ENCODE data around the gene C1QTNF6. TPM values are rescaled to one million over a fixed set of nuclear protein-coding genes. Genes with fewer than 3 reads are reported as not detected.

Gene C1QTNF6
- total and polyA plus RNA-seq, 2 of the 8 experiments (the other 6 are each of a cell fraction or from before 2014, with no cell fraction given), result 3.1 to 6.5 TPM

DNA sequence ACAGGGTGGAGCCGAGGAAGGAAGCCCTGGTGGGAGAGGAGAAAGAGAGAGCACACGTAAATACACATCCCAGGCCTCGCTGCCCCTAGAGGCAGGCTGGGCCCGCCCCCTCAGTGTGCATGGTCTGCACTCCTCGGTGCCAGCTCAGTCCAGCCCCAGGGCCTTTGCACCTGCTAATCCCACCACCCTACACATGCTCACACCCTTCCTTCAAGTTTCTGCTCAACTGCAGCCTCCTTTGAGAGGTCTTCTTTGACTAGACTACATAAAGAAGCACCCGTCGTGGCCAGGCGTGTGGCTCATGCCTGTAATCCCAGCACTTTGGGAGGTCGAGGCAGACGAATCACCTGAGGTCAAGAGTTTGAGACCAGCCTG, 43.9 kb downstream of the C1QTNF6 start:
- CTCF ChIA-PET (ENCODE audit: partially characterized antibody), result interaction anchor here (1.2 to 2.7 kb wide), 5 partner anchors 13 to 162 kb away, joined by 3 to 8 read pairs (median 4); no protein-coding TSS in a partner anchor

More for the DNA sequence above, 43.9 kb downstream of the C1QTNF6 start:
- H2AK5ac ChIP-seq (ENCODE audit: low read depth, low read length), result no peak overlapping the region
- no peak for TF ChIP-seq SP1 (IDR thresholded peaks at IDR 0.05; ENCODE audit: low read depth, low read length)
- no peak for TF ChIP-seq JUN (IDR thresholded peaks at IDR 0.05; ENCODE audit: low read depth, low read length)
- no peak for TF ChIP-seq SIX5 (IDR thresholded peaks at IDR 0.05; ENCODE audit: low read depth, low read length)
- no peak for TF ChIP-seq BCL11A (IDR thresholded peaks at IDR 0.05; ENCODE audit: low read depth in 2 of 2, low read length in 2 of 2)
- no peak for TF ChIP-seq POLR2AphosphoS5 (IDR thresholded peaks at IDR 0.05; ENCODE audit: low read depth, low read length)
- no peak for TF ChIP-seq NRF1 (IDR thresholded peaks at IDR 0.05; ENCODE audit: low read depth, low read length)
- no peak for TF ChIP-seq CTBP2 (IDR thresholded peaks at IDR 0.05; ENCODE audit: borderline replicate concordance, insufficient read depth, insufficient read length, low read length)
- TF ChIP-seq SRF (IDR thresholded peaks at IDR 0.05; ENCODE audit: low read depth, low read length), result no peak
- WGBS, 2 experiments (ENCODE audit: extremely low coverage in 1 of 2, insufficient coverage in 1 of 2, insufficient read length in 1 of 2, insufficient replicate concordance in 2 of 2, low coverage in 1 of 2, low lambda C conversion rate in 2 of 2, missing lambda C conversion rate in 1 of 2), result 89% methylated on average over 9 of the region's 10 CpGs; no CpG with 5 or more reads in 1 of the 2 experiments
- no peak overlapping the region for H2BK5ac ChIP-seq (ENCODE audit: low read depth, low read length)
- H3K18ac ChIP-seq (ENCODE audit: extremely low read depth, low read length), result no peak overlapping the region
- H3K27me3 ChIP-seq (replicated peaks in 1 of 4; ENCODE audit: control insufficient read depth in 3 of 4, extremely low read depth in 1 of 4, insufficient read depth in 3 of 4, low read length in 3 of 4), result no peaks in the 10 kb centered on the region
- no peak overlapping the region for H3K14ac ChIP-seq (ENCODE audit: insufficient read length)
- no peak for DNase-seq (ENCODE audit: low read depth in 1 of 2, low spot score in 2 of 2)
- no peak overlapping the region for H3K4me3 ChIP-seq (ENCODE audit: extremely low read depth in 1 of 4, insufficient read depth in 2 of 4, low read depth in 3 of 4, low read length in 4 of 4)
- no peak overlapping the region for H4K5ac ChIP-seq (ENCODE audit: insufficient read length, low read depth, low read length)
- H2BK20ac ChIP-seq (ENCODE audit: low read length), result no peak overlapping the region
- H3K79me1 ChIP-seq (ENCODE audit: low read depth, low read length), result no peaks in the 10 kb centered on the region
- no peak overlapping the region for H4K91ac ChIP-seq (replicated peaks; ENCODE audit: insufficient read length, low read length)
- H3K4me2 ChIP-seq (ENCODE audit: insufficient read depth in 1 of 2, low read depth in 2 of 2, low read length in 2 of 2), result no peak overlapping the region
- no peak overlapping the region for H3K9ac ChIP-seq (replicated peaks in 1 of 4; ENCODE audit: extremely low read depth in 1 of 4, low read depth in 3 of 4, low read length in 3 of 4)
- no peak overlapping the region for H2BK12ac ChIP-seq (ENCODE audit: low read depth, low read length)
- H2BK120ac ChIP-seq (replicated peaks; ENCODE audit: low read depth, low read length), result no peak overlapping the region
- H3K4me1 ChIP-seq (replicated peaks in 1 of 4; ENCODE audit: control insufficient read depth in 3 of 4, insufficient read depth in 4 of 4, low read length in 3 of 4), result peaks cover 0 to 1% (median 0%) of the 10 kb centered on the region in 4 experiments; a peak in 3 of 7 replicates
- H3K36me3 ChIP-seq (ENCODE audit: control insufficient read depth in 2 of 4, insufficient read depth in 4 of 4, low read length in 3 of 4), result no peaks in the 10 kb centered on the region
- no peak overlapping the region for H3K23ac ChIP-seq (ENCODE audit: insufficient read length)
- no peak for FAIRE-seq
- no peaks in the 10 kb centered on the region for H4K20me1 ChIP-seq (replicated peaks in 1 of 2; ENCODE audit: control insufficient read depth in 1 of 2, insufficient read depth in 2 of 2, low read length in 2 of 2)
- H2BK15ac ChIP-seq (ENCODE audit: low read length), result no peak overlapping the region
- no peaks in the 10 kb centered on the region for H3K23me2 ChIP-seq (ENCODE audit: low read depth, low read length)
- no peak overlapping the region for H2AFZ ChIP-seq (ENCODE audit: low read length)
- H3K4ac ChIP-seq (replicated peaks; ENCODE audit: insufficient read length, low read depth, low read length), result no peak overlapping the region
- POLR2A ChIA-PET (ENCODE audit: partially characterized antibody), result interaction anchor here (2.2 kb wide), 1 partner anchor 14 kb away, joined by 7 read pairs; no protein-coding TSS in a partner anchor
- H3K79me2 ChIP-seq (ENCODE audit: control insufficient read depth in 1 of 2, insufficient read depth in 2 of 2, low read length in 2 of 2), result no peaks in the 10 kb centered on the region
- H4K8ac ChIP-seq (ENCODE audit: extremely low read depth, insufficient read depth, low read length), result no peak overlapping the region
- no peak overlapping the region for H3K56ac ChIP-seq (replicated peaks; ENCODE audit: insufficient read length, low read depth, low read length)
- H3K9me3 ChIP-seq (ENCODE audit: insufficient read depth in 2 of 2, low read depth in 1 of 2, low read length in 1 of 2), result no peaks in the 10 kb centered on the region
- H3K27ac ChIP-seq (ENCODE audit: low read depth, low read length), result no peak overlapping the region

Measured in H1 (cell line).